ENCODE measurements around the gene ITGA1.

Gene ITGA1

GRCh38 chr5:52834320-52834719, 46.6 kb downstream of the ITGA1 start:
- ATAC-seq, result no peak
- TF ChIP-seq ZFP3 (CRISPR knock-in tag; IDR thresholded peaks at IDR 0.05), result no peak
- no peak for TF ChIP-seq GLIS3 (CRISPR knock-in tag; IDR thresholded peaks at IDR 0.05)
- TF ChIP-seq ZNF70 (CRISPR knock-in tag; IDR thresholded peaks at IDR 0.05), result no peak
- TF ChIP-seq CSDC2 (CRISPR knock-in tag; IDR thresholded peaks at IDR 0.05), result no peak
- TF ChIP-seq TSHZ2 (CRISPR knock-in tag; IDR thresholded peaks at IDR 0.05), result no peak
- no peak for TF ChIP-seq TCF4 (CRISPR knock-in tag; IDR thresholded peaks at IDR 0.05; ENCODE audit: borderline replicate concordance)
- no peak for TF ChIP-seq BACH2 (CRISPR knock-in tag; IDR thresholded peaks at IDR 0.05; ENCODE audit: borderline replicate concordance)
- TF ChIP-seq CREB5 (CRISPR knock-in tag; IDR thresholded peaks at IDR 0.05; ENCODE audit: low read depth), result no peak
- TF ChIP-seq ISL1 (CRISPR knock-in tag; IDR thresholded peaks at IDR 0.05), result no peak
- no peak for TF ChIP-seq ARNTL (CRISPR knock-in tag; IDR thresholded peaks at IDR 0.05; ENCODE audit: borderline replicate concordance, low read depth)
- TF ChIP-seq ESRRG (CRISPR knock-in tag; IDR thresholded peaks at IDR 0.05), result no peak
- TF ChIP-seq RARB (CRISPR knock-in tag; IDR thresholded peaks at IDR 0.05), result no peak

GRCh38 chr5:52837068-52837467, 49.4 kb downstream of the ITGA1 start:
- TF ChIP-seq ZNF70 (CRISPR knock-in tag; IDR thresholded peaks at IDR 0.05) (no peak), CSRNP3 (CRISPR knock-in tag; IDR thresholded peaks at IDR 0.05) (no peak)
- no peak for ATAC-seq

GRCh38 chr5:52837591-52838001, 49.9 kb downstream of the ITGA1 start:
- TF ChIP-seq CSRNP3 (CRISPR knock-in tag; IDR thresholded peaks at IDR 0.05) (no peak), BACH2 (CRISPR knock-in tag; IDR thresholded peaks at IDR 0.05; ENCODE audit: borderline replicate concordance) (no peak), TCF4 (CRISPR knock-in tag; IDR thresholded peaks at IDR 0.05; ENCODE audit: borderline replicate concordance) (no peak), RARB (CRISPR knock-in tag; IDR thresholded peaks at IDR 0.05) (no peak), ZNF70 (CRISPR knock-in tag; IDR thresholded peaks at IDR 0.05) (no peak), SNAI2 (CRISPR knock-in tag; IDR thresholded peaks at IDR 0.05) (no peak)
- no peak for ATAC-seq

- ATAC-seq, result no peak
- TF ChIP-seq ISL1 (CRISPR knock-in tag; IDR thresholded peaks at IDR 0.05), result no peak
- TF ChIP-seq POU6F1 (CRISPR knock-in tag; IDR thresholded peaks at IDR 0.05; ENCODE audit: borderline replicate concordance, low read depth), result no peak
- TF ChIP-seq ZNF565 (CRISPR knock-in tag; conservative IDR thresholded peaks at IDR 0.05; ENCODE audit: low read depth), result no peak
- TF ChIP-seq RARB (CRISPR knock-in tag; IDR thresholded peaks at IDR 0.05), result no peak
- TF ChIP-seq PATZ1 (CRISPR knock-in tag; IDR thresholded peaks at IDR 0.05; ENCODE audit: borderline replicate concordance), result no peak
- no peak for TF ChIP-seq CSDC2 (CRISPR knock-in tag; IDR thresholded peaks at IDR 0.05)
- TF ChIP-seq CREB5 (CRISPR knock-in tag; IDR thresholded peaks at IDR 0.05; ENCODE audit: low read depth), result no peak
- no peak for TF ChIP-seq CSRNP3 (CRISPR knock-in tag; IDR thresholded peaks at IDR 0.05)
- no peak for TF ChIP-seq PPARA (CRISPR knock-in tag; IDR thresholded peaks at IDR 0.05; ENCODE audit: borderline replicate concordance)
- TF ChIP-seq SNAI2 (CRISPR knock-in tag; IDR thresholded peaks at IDR 0.05), result no peak
- no peak for TF ChIP-seq ZFP30 (CRISPR knock-in tag; IDR thresholded peaks at IDR 0.05)
- TF ChIP-seq ZNF8 (CRISPR knock-in tag; IDR thresholded peaks at IDR 0.05), result no peak
- TF ChIP-seq ZC3H10 (CRISPR knock-in tag; IDR thresholded peaks at IDR 0.05), result no peak
- TF ChIP-seq ZFP3 (CRISPR knock-in tag; IDR thresholded peaks at IDR 0.05), result no peak
- no peak for TF ChIP-seq ARNTL (CRISPR knock-in tag; IDR thresholded peaks at IDR 0.05; ENCODE audit: borderline replicate concordance, low read depth)
Measured at GRCh38 chr5:52838326-52839015, 50.8 kb downstream of the ITGA1 start.

Data from SK-N-SH treated with all-trans-retinoic acid at 6 μM for 48 hours (cell line).